HG03060 (cell line): ENCODE results near the gene CTIF.

Experiments used
- ATAC-seq: cut with Tn5 transposase; IDR thresholded peaks from one replicate; pipeline ENCODE4 v1.9.1; 2021; ENCODE audit warnings: low read depth, moderate number of reproducible peaks; ENCODE audit not compliant: unreplicated experiment

CTIF gene

GRCh38 chr18:48887905-48888772 lies 349.3 kb downstream of the CTIF start:
- ATAC-seq = no peak

GRCh38 chr18:48888773-48889080 lies 349.9 kb downstream of the CTIF start:
- no peak for ATAC-seq

- no peak for ATAC-seq
These were observed 350.5 kb downstream of the CTIF start for GRCh38 chr18:48889115-48889941.

- no peak for ATAC-seq
These were observed 351.3 kb downstream of the CTIF start for GRCh38 chr18:48889981-48890762.

GRCh38 chr18:48891721-48892120 lies 352.9 kb downstream of the CTIF start:
- ATAC-seq = no peak

- ATAC-seq = no peak
These were observed 353.5 kb downstream of the CTIF start for GRCh38 chr18:48892146-48892855.

- no peak for ATAC-seq
These were observed 354.3 kb downstream of the CTIF start for GRCh38 chr18:48893061-48893607.

GRCh38 chr18:48893608-48894600 lies 355.1 kb downstream of the CTIF start:
- no peak for ATAC-seq

- ATAC-seq = no peak
These were observed 356.0 kb downstream of the CTIF start for GRCh38 chr18:48894799-48895346.

GRCh38 chr18:48896326-48896874 lies 357.6 kb downstream of the CTIF start:
- ATAC-seq = no peak

- ATAC-seq = no peak
These were observed 358.2 kb downstream of the CTIF start for GRCh38 chr18:48896875-48897511.

- no peak for ATAC-seq
These were observed 358.7 kb downstream of the CTIF start for GRCh38 chr18:48897531-48897930.

GRCh38 chr18:48898521-48898920 lies 359.7 kb downstream of the CTIF start:
- no peak for ATAC-seq

- no peak for ATAC-seq
These were observed 360.8 kb downstream of the CTIF start for GRCh38 chr18:48899558-48900174.

GRCh38 chr18:48900469-48900868 lies 361.6 kb downstream of the CTIF start:
- no peak for ATAC-seq

- no peak for ATAC-seq
These were observed 362.6 kb downstream of the CTIF start for GRCh38 chr18:48901145-48902022.
